Activated CD8-positive, alpha-beta T cell treated with anti-CD3 and anti-CD28 coated beads, Interleukin-2, amount 10 ng/mL, durations not matched to agents 7 days and 5 days (primary cell): ENCODE measurements around the gene MKI67. TPM values are rescaled to one million over a fixed set of nuclear protein-coding genes. Genes with fewer than 3 reads are reported as not detected.

Source experiments
- ATAC-seq: fragments of 150-1000 bp; cut with Tn5 transposase; one replicate; pipeline ENCODE4 v1.10.0; 2021; ENCODE audit warnings: moderate library complexity
- CTCF ChIA-PET: fragments of 350-600 bp; sonication (Branson Sonifier 250); formaldehyde crosslinking; loops from one replicate; lab custom pipeline; 2021; ENCODE audit warnings: antibody characterized with exemption; lab: Charles Lee
- POLR2A ChIA-PET: fragments of 350-600 bp; sonication (Branson Sonifier 250); formaldehyde crosslinking; loops from one replicate; lab custom pipeline; 2021; ENCODE audit warnings: antibody characterized with exemption; lab: Charles Lee
- DNase-seq: peaks from one replicate; pipeline ENCODE4 v3.0.0-alpha.2; 2020
- H3K27ac Mint-ChIP-seq: one replicate; pipeline ENCODE4 v1.8.0; 2021; ENCODE audit warnings: mild to moderate bottlenecking, mixed read lengths
- H3K27me3 Mint-ChIP-seq: one replicate; pipeline ENCODE4 v1.8.0; 2021; ENCODE audit warnings: low read depth, mixed read lengths
- H3K36me3 Mint-ChIP-seq: one replicate; pipeline ENCODE4 v1.8.0; 2021; ENCODE audit warnings: low read depth, mixed read lengths
- H3K4me1 Mint-ChIP-seq: one replicate; pipeline ENCODE4 v1.8.0; 2021; ENCODE audit warnings: low read depth, mixed read lengths
- H3K4me3 Mint-ChIP-seq: one replicate; pipeline ENCODE4 v1.8.0; 2021; ENCODE audit warnings: mild to moderate bottlenecking, mixed read lengths
- H3K9me3 Mint-ChIP-seq: one replicate; pipeline ENCODE4 v1.8.0; 2022; ENCODE audit warnings: mixed read lengths; ENCODE audit not compliant: insufficient read depth
- total RNA-seq, 2 experiments: library from RNA; stranded (reverse); gene quantifications; one replicate each; pipeline ENCODE4 v1.2.3, GENCODE V29; 2021

The MKI67 gene
- total RNA-seq, 2 experiments from 2014 or later, result 356 to 368 TPM

DNA sequence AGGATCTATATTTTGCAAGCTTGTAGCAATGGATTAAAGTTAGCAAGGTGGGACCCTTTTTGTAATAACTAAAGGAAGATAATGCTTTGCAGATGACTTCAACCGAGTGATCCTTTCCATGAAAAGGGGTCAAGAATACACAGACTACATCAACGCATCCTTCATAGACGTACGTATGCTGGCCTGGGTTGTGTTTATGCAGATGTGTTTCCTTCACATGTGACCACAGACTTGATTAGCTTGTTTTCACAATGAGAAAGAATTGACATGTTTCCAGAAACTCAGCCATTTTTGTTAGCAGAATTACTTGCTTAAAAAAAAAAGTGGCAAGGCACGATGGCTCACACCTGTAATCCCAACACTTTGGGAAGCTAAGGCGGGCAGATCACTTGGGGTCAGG is 54.2 kb downstream of the MKI67 start:
- no peaks in the 10 kb centered on the region for H3K9me3 Mint-ChIP-seq
- H3K4me3 Mint-ChIP-seq, result no peak overlapping the region
- peaks cover 67% of the 10 kb centered on the region for H3K36me3 Mint-ChIP-seq
- DNase-seq (no peak), ATAC-seq (no peak)
- ChIA-PET CTCF (interaction anchor here (0.8 to 9.1 kb wide), 4 partner anchors 9 to 61 kb away, joined by 3 to 181 read pairs (median 3); no protein-coding TSS in a partner anchor), POLR2A (no interaction called here)
- no peaks in the 10 kb centered on the region for H3K27me3 Mint-ChIP-seq
- no peak overlapping the region for H3K27ac Mint-ChIP-seq
- H3K4me1 Mint-ChIP-seq, result peaks cover 30% of the 10 kb centered on the region

DNA sequence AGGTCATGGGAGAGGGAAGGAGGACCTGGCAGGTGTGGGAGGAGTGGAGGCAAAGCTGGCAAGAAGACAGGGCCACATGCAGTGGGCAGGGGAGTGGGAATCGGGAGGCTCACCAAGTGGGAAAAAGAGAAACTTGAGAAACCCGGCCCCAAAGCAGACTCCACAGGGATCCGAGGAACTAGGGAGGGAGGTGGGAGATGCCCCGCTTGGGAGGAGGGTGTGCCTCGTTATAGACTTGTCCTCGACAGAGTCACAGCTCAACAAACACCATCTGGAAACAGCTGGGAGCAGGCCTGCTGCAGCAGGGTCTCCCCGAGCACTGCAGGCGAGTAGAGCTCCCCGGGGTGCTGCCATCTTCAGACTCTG is 54.8 kb downstream of the MKI67 start:
- Mint-ChIP-seq H3K4me1 (peaks cover 36% of the 10 kb centered on the region), H3K36me3 (peaks cover 69% of the 10 kb centered on the region), H3K27me3 (no peaks in the 10 kb centered on the region), H3K9me3 (no peaks in the 10 kb centered on the region), H3K4me3 (no peak overlapping the region), H3K27ac (no peak overlapping the region)
- DNase-seq (no peak), ATAC-seq (no peak)
- ChIA-PET POLR2A (no interaction called here), CTCF (interaction anchor here (1.3 to 9.1 kb wide), 3 partner anchors 37 to 165 kb away, joined by 3 to 181 read pairs (median 4); no protein-coding TSS in a partner anchor)

DNA sequence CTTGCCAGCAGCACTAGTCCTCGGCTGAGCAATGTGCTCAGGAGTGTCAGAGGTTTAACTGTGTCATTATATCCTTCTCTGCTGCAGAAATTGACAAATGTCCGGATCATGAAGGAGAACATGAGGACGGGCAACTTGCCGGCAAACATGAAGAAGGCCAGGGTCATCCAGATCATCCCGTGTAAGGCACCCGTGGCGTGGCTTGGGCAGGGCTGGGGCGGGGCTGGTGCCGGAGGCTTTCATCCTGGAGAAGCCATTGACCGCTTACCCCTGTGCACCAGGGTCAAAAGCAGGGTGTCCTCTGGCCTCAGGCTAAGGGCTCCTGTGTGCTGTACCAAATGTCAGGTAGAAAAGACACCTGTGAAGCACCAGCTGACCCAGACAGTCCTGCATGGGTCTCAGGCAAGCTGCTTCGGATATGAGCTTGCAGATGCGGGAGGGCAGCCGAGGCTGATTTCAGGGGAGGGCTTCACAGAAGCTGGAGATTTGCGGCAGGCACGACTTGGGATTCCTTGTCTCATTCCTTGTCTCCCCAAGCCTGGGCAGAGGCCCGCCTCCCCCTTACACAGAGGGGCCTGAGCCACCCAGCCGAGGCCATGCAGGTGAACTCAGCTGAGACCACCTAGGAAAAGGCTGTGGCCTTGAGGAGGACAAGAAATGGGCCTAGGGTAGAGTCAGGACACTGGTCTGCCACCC is 55.4 kb downstream of the MKI67 start:
- H3K4me1 Mint-ChIP-seq, result peaks cover 41% of the 10 kb centered on the region
- ChIA-PET CTCF (interaction anchor here (1.6 to 9.1 kb wide), 5 partner anchors 9 to 165 kb away, joined by 4 to 181 read pairs (median 11); no protein-coding TSS in a partner anchor), POLR2A (no interaction called here)
- H3K27me3 Mint-ChIP-seq, result no peaks in the 10 kb centered on the region
- DNase-seq (no peak), ATAC-seq (no peak)
- peaks cover 74% of the 10 kb centered on the region for H3K36me3 Mint-ChIP-seq
- no peaks in the 10 kb centered on the region for H3K9me3 Mint-ChIP-seq
- H3K27ac Mint-ChIP-seq, result no peak overlapping the region
- no peak overlapping the region for H3K4me3 Mint-ChIP-seq

DNA sequence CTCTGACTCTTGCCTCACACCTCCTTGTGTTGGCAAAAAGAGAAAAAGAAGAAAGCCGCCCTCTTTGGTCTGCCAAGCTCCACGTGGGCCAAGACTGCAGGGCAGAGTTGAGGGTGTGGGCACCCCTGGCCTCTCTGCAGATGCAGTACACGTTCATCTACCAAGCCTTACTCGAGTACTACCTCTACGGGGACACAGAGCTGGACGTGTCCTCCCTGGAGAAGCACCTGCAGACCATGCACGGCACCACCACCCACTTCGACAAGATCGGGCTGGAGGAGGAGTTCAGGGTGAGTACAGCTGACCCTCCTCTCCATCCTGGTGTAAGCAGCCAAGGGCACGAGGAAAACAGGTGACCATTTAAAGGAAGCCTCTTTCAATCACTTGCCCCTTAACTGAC is 56.1 kb downstream of the MKI67 start:
- no peak overlapping the region for H3K27ac Mint-ChIP-seq
- H3K9me3 Mint-ChIP-seq, result no peaks in the 10 kb centered on the region
- H3K36me3 Mint-ChIP-seq, result peaks cover 78% of the 10 kb centered on the region
- ChIA-PET CTCF (interaction anchor here (1.0 to 9.1 kb wide), 15 partner anchors 8 to 164 kb away, joined by 3 to 181 read pairs (median 8); no protein-coding TSS in a partner anchor), POLR2A (interaction anchor here (1.6 kb wide), 1 partner anchor 22 kb away, joined by 9 read pairs; no protein-coding TSS in a partner anchor)
- no peaks in the 10 kb centered on the region for H3K27me3 Mint-ChIP-seq
- ATAC-seq, result no peak
- DNase-seq, result no peak
- H3K4me1 Mint-ChIP-seq, result peaks cover 48% of the 10 kb centered on the region
- no peak overlapping the region for H3K4me3 Mint-ChIP-seq

DNA sequence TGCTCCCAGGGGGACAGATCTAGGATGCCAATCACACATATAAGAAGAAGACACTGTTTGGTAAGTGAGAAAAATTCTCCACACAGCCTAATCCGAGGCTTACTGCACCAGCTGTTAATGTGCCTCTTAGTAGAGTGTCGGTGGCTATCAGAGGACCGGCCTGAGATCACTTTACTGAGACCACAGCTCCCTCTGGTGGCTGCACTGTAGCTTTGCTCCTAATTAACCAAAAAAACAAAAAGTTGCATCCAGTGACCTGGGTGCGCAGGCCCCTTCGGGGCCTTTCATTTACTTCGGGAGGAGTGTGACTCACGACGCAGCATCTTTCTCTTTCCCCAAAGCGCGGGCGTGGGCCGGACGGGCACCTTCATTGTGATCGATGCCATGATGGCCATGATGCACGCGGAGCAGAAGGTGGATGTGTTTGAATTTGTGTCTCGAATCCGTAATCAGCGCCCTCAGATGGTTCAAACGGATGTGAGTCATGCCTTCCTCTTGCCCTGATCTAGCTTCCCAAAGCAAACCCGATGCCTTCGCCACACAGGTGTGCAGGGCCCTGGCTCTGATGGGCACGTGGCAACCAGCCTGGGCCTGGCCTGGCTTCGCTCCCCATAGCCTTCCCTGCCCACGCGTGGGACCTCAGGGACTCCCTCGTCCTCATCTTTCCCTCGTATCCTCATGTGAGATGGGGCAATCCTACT is 56.7 kb downstream of the MKI67 start:
- H3K4me1 Mint-ChIP-seq, result peaks cover 50% of the 10 kb centered on the region
- ChIA-PET CTCF (interaction anchor here (0.5 to 9.1 kb wide), 43 partner anchors 9 to 835 kb away, joined by 3 to 181 read pairs (median 4); partner anchors contain the start of genes MKI67 and PTPRE), POLR2A (interaction anchor here (0.7 to 1.6 kb wide), 5 partner anchors 22 to 161 kb away, joined by 3 to 9 read pairs (median 3); no protein-coding TSS in a partner anchor)
- H3K9me3 Mint-ChIP-seq, result no peaks in the 10 kb centered on the region
- peak; percentile 87 for DNase-seq
- no peak overlapping the region for H3K4me3 Mint-ChIP-seq
- ATAC-seq, result peak; percentile 43
- no peak overlapping the region for H3K27ac Mint-ChIP-seq
- peaks cover 77% of the 10 kb centered on the region for H3K36me3 Mint-ChIP-seq
- no peaks in the 10 kb centered on the region for H3K27me3 Mint-ChIP-seq

DNA sequence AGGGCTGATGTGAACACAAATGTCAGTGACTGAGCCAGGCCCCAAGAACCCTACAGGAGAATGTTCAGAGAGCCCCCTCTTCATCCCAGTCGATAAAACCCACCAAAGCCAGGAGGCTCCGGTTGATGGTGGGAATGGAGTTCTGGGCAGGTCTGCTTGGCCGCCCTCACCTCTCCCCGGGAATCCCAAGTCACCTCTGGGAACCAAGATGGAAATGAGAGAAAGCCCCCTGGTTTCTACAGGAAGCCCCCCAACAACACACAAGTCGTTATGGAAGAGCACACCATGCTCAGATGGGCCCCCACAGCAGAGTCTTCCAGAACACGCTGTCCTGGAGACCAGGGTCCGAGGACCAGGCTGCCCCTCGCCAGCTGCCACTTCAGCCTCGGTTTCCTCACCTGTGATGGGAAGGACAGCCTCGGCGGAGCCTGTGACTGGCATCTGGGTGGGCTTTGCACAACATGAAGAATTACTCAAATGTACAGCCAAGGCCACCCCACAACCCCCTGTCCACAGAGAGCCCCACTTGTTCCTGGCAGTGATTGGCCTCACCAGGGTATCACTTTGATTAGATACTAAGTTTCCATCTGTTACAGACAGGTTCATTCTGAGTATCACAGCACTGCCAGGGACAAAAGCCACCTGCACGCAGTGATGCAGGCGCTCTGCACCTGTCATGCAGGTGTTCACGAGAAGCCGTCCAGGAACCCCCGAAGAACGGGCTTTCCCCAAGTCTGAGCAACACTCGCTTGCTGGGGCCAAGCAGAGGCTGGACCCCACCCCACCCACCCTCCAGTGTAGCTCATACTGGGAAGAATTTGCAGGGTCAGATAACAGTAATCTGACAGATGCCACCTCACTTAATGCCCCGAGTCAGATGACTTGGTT is 57.6 kb downstream of the MKI67 start:
- Mint-ChIP-seq H3K9me3 (no peaks in the 10 kb centered on the region), H3K36me3 (peaks cover 74% of the 10 kb centered on the region), H3K27ac (no peak overlapping the region), H3K27me3 (no peaks in the 10 kb centered on the region), H3K4me1 (peaks cover 52% of the 10 kb centered on the region), H3K4me3 (no peak overlapping the region)
- ChIA-PET CTCF (interaction anchor here (0.5 to 9.1 kb wide), 42 partner anchors 10 to 836 kb away, joined by 3 to 181 read pairs (median 4); partner anchors contain the start of genes MKI67 and PTPRE), POLR2A (interaction anchor here (0.7 to 1.6 kb wide), 5 partner anchors 21 to 160 kb away, joined by 3 to 9 read pairs (median 3); no protein-coding TSS in a partner anchor)
- no peak for ATAC-seq
- DNase-seq, result no peak

DNA sequence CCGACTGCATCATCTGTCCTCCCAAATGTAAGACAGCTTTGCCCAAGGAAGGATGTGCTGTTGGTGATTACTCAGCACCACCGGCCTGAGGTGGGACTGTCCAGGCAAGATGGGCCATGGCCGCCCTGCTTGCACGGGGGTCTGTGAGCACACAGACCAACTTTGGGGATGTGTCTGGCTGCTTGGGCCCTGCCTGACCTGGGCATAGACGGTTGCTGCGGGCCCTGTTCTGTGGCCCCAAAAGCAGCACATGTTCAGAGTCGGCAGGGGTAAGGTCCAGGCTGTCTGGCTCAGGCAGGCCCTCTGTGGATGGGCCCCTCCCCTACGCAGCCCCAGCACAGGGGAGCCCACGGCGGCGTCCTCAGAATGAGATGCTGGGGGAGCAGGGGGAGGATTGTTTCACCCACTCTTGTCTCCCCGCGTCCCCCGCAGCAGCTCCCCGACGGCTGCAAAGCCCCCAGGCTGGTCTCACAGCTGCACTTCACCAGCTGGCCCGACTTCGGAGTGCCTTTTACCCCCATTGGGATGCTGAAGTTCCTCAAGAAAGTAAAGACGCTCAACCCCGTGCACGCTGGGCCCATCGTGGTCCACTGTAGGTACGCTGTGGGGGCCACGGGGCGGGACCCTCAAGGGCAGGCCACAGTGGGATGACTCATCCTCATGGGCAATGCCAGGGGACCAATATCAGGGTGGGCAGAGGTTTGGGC is 58.4 kb downstream of the MKI67 start:
- ATAC-seq, result no peak
- DNase-seq, result no peak
- Mint-ChIP-seq H3K36me3 (peaks cover 71% of the 10 kb centered on the region), H3K4me1 (peaks cover 52% of the 10 kb centered on the region), H3K4me3 (no peak overlapping the region), H3K9me3 (no peaks in the 10 kb centered on the region), H3K27me3 (no peaks in the 10 kb centered on the region), H3K27ac (peak overlapping the region; percentile 21)
- ChIA-PET POLR2A (no interaction called here), CTCF (interaction anchor here (1.6 to 9.1 kb wide), 4 partner anchors 16 to 33 kb away, joined by 5 to 181 read pairs (median 12); no protein-coding TSS in a partner anchor)

DNA sequence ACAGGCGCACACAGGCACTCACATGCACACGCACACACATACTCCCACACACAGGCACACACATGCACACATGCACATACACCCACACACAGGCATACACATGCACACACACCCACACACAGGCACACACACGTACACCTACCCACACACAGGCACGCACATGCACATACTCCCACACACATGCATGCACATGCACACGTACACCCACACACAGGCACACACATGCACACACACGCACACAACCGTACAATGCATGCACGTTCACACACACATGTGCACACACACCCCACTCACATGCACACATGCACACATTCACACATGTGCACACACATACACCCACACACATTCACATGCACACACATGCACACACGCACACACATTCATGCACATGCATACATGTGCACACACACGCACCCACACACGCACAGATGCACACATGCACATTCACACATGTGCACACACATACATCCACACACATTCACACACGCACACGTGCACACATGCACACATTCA is 59.3 kb downstream of the MKI67 start:
- ChIA-PET CTCF (interaction anchor here (1.6 kb wide), 1 partner anchor 32 kb away, joined by 5 read pairs; no protein-coding TSS in a partner anchor), POLR2A (interaction anchor here (11.4 kb wide), 1 partner anchor 19 kb away, joined by 145 read pairs; no protein-coding TSS in a partner anchor)
- Mint-ChIP-seq H3K36me3 (peaks cover 72% of the 10 kb centered on the region), H3K9me3 (no peaks in the 10 kb centered on the region), H3K4me3 (no peak overlapping the region), H3K4me1 (peaks cover 59% of the 10 kb centered on the region), H3K27me3 (no peaks in the 10 kb centered on the region), H3K27ac (peak overlapping the region; percentile 21)
- ATAC-seq, result no peak
- no peak for DNase-seq

DNA sequence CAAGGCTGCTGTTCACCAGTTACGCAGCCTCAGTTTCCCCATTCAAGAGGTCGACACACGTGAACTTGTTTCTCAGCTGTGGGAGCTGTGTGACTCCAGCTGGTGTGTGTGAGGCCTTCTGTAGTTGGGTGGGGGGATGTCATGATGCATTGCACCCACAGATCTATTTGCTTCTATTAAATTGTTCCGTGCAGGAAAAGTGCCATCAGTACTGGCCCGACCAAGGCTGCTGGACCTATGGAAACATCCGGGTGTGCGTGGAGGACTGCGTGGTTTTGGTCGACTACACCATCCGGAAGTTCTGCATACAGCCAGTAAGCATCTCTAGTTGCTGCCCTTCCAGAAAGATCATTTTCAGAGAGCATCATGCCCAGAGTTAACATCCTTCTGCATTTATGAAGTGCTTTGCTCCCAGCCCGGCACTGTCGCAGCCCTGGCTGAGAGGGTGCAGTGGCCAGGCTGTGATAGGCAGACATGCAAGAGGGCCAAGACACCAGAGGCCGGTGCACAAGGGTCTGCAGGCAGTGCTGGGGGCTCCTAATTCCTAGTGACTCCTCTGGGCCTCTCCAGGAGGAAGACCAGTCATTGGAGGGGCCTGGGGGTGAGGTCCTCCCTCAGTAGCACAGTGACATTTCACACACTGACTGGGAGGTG is 60.2 kb downstream of the MKI67 start:
- H3K4me3 Mint-ChIP-seq, result no peak overlapping the region
- CTCF ChIA-PET, result interaction anchor here (4.8 to 5.0 kb wide), 2 partner anchors 18 to 30 kb away, joined by 52 to 65 read pairs; no protein-coding TSS in a partner anchor
- no peaks in the 10 kb centered on the region for H3K9me3 Mint-ChIP-seq
- DNase-seq, result no peak
- H3K27me3 Mint-ChIP-seq, result no peaks in the 10 kb centered on the region
- peak overlapping the region; percentile 85 for H3K27ac Mint-ChIP-seq
- H3K36me3 Mint-ChIP-seq, result peaks cover 77% of the 10 kb centered on the region
- no peak for ATAC-seq
- peaks cover 65% of the 10 kb centered on the region for H3K4me1 Mint-ChIP-seq
- POLR2A ChIA-PET, result interaction anchor here (11.4 kb wide), 1 partner anchor 18 kb away, joined by 145 read pairs; no protein-coding TSS in a partner anchor
